GM18502 (cell line): ENCODE data around the gene LRRC28.
A peak's percentile ranks its signal among the peaks of the same experiment; 100 is the strongest.

Experiments used
- ATAC-seq: cut with Tn5 transposase; IDR thresholded peaks from one replicate; pipeline ENCODE4 v1.9.1; 2021; ENCODE audit warnings: mild to moderate bottlenecking; ENCODE audit not compliant: unreplicated experiment, poor library complexity

The LRRC28 gene

DNA sequence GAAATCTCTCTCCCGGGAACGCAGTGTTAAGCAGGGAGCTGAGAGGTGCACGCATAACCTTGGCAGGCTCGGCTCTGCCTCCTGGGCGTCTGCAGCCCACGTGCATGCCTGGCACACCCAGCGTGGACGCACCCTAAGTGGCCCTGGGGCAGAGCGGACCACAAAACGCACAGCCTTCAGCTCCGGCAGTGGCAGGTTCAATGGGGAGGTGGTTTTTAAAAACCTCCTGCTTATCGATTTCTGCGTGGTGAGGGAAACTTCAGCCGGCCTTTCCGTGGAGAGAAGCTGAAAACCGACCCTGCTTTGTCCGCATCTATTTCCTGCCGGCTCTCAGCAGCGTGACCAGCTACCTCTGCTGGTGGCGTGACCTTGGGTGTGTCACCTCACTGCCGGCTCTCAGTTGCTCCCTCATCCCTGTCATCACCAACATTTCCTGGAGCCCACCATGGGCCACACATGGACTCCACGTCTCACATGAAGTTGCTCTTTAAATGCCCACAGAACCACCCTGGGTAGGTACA, 179.7 kb downstream of the LRRC28 start:
- no peak for ATAC-seq

GRCh38 chr15:99431661-99432091, 180.4 kb downstream of the LRRC28 start:
- no peak for ATAC-seq

- ATAC-seq = no peak
Observed at GRCh38 chr15:99432271-99433025, 181.2 kb downstream of the LRRC28 start.

DNA sequence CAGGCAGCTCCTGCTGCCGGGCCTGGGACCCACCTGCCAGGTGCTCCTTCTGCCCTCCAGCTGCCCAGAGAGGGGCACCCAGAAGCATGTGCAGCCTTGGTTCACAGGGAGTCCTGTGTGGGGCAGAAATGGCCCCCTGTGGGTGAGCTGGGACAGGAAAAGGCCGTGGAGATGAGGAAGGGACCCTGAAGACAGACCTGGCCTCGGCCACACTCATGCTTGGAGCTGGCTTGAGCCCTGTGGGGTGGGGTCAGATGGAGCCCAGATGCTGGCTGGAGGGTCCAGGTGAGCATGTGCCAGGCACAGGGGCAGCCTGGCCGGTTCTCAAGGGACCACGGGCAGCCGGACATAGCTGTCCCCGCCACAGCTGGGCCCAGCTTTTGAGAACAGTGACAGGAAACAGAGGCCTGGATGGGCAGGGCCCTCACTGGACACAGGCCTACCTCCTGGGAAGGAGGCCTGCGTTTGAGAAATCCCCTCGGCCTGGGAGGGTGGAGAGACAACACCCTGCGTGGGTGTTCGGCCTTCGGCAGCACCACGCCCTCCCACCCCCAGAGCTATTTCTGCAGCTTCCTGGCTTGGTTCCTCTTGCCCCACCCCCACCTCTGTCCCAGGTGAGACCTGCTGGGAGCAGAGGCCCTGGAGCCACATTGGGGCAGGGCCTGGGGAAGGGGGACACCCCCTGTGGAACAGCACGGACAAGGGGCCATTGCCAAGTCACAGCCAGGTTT, 181.9 kb downstream of the LRRC28 start:
- peak; percentile 57 for ATAC-seq

DNA sequence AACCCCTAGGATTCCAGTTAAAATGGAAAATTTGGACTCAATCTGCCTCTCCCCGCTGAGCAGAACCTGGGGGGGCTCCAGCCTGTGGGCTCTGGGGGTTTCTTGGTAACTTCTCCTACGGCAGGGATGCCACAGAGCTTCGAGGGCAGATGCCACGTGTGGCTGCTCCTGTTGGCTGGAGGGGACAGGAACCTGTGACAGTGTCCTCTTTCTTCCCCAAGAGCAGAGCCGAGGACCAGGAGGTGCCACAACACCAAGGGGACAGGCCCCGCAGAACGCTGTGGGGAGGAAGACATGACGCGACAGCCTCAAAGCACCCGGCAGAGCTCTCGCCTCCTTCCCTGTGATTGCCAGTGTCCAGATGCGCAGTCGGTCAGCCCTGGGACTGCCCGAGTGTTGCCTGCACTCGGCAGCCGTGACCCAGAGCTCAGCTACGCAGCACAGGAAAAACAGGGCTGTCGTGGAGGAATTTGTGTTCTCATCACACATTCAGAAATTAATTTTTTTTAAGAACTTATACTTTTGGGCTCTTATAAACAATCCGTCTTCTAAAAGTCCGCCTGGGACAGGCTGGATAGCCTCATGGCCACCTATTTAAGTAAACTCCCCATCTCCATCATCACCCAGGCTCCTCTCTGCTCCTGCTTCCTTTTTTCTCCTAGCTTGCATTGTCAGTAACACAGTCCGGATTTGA, 182.6 kb downstream of the LRRC28 start:
- ATAC-seq = no peak

GRCh38 chr15:99434506-99435112, 183.3 kb downstream of the LRRC28 start:
- no peak for ATAC-seq

GRCh38 chr15:99435113-99435695, 183.9 kb downstream of the LRRC28 start:
- ATAC-seq = no peak

- ATAC-seq = no peak
Observed at GRCh38 chr15:99435877-99436541, 184.7 kb downstream of the LRRC28 start.

DNA sequence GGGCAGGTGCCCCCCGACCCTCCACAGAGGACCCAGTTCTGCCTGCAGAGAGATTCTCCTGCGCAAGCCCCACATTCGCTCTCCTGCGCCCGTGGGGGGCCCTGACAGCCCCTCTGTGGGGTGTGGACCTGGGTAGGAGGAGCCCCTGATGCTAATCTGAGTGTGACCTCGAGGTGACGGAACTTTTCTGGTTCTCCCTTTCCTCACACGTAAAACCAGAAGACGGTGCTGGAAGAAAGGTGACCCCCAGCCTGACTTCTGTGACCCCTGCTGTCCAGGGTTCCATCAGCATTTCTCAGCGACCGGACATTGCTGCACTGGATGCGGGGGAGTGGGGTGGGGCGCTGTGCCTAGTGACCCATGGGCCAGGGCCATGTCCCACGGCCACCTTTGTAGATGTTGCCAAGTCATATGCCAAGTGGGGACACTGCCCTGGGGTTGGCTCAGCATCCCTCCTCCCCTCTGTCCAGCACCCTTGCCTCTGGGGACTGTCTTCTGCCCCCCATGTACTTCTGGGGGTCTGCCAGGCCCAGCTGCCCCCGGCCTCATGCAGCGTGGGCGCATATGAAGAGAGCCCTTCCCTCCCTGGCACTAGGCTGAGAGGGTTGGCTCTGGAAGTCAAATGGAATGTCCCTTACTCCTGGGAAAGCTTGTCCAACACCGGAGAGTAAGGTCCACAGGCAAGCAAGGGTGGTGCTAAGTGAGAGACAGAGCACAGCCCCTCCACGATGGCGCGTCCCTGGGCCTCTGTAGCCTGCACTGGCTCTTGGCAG, 185.4 kb downstream of the LRRC28 start:
- ATAC-seq = no peak

- no peak for ATAC-seq
Observed at GRCh38 chr15:99437315-99438223, 186.3 kb downstream of the LRRC28 start.

GRCh38 chr15:99438224-99438585, 186.9 kb downstream of the LRRC28 start:
- ATAC-seq = no peak

GRCh38 chr15:99438691-99439523, 187.6 kb downstream of the LRRC28 start:
- no peak for ATAC-seq

GRCh38 chr15:99439524-99439835, 188.2 kb downstream of the LRRC28 start:
- ATAC-seq = no peak

DNA sequence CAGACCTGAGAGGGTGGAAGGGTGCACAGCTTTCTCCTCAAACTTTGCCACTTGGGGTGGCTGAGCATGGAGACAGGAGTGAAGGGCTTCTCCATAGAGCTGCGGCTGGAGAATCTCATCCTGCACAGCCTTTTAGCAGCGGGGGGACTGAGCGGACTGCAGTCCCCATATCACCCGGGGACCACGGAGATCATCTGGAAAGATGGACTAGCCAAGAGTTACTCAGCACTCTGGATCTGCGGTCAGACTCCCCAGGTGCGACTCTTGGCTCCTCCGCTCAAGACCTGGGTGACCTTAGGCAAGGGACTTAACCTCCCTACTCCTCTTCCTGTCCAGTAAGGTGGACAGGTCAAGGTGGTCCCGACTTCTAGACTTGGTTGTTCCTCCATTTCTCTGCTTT, 188.7 kb downstream of the LRRC28 start:
- no peak for ATAC-seq
